HUES6 (cell line): ENCODE data around the gene LRPPRC.

ENCODE experiments used
- H3K27ac ChIP-seq: 2 replicates; pipeline ENCODE4 v1.7.0; 2013; ENCODE audit warnings: low read depth, mild to moderate bottlenecking, low read length, inconsistent platforms
- H3K27me3 ChIP-seq: 2 replicates; pipeline ENCODE4 v1.6.1; 2013; ENCODE audit warnings: low read length; ENCODE audit not compliant: control insufficient read depth, insufficient read depth
- H3K36me3 ChIP-seq: 2 replicates; pipeline ENCODE4 v1.6.1; 2013; ENCODE audit warnings: low read length; ENCODE audit not compliant: control insufficient read depth, insufficient read depth
- H3K4me1 ChIP-seq: 2 replicates; pipeline ENCODE4 v1.6.1; 2013; ENCODE audit warnings: low read length; ENCODE audit not compliant: control insufficient read depth, insufficient read depth
- H3K4me3 ChIP-seq: 2 replicates; pipeline ENCODE4 v1.5.1; 2013; ENCODE audit warnings: low read depth, low read length
- H3K9ac ChIP-seq: one replicate; pipeline ENCODE4 v1.6.1; 2013; ENCODE audit warnings: mild to moderate bottlenecking, low read length
- H3K9me3 ChIP-seq: 2 replicates; pipeline ENCODE4 v1.6.1; 2013; ENCODE audit warnings: low read depth, low read length; ENCODE audit not compliant: control insufficient read depth, insufficient read depth

LRPPRC gene

DNA sequence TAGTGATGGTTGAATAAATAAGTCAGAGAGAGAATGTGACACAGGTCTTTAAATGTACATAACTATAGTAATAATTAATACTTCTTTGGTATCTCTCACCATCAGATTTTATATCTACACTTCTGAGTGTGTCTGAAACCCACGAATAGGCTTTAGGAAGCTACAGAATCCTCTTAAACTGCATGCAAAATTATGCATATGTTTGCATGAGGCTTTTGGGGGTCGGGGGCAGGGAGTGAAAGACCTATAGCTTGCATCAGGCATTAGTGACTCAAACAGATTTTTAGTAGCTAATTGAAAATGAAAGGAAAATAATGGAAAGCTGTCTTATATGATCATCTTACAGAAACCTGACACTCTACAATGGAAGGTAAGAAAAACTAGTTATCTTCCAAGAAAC is 14.9 kb downstream of the LRPPRC start:
- H3K36me3 ChIP-seq = peaks cover 83% of the 10 kb centered on the region
- H3K9me3 ChIP-seq = no peaks in the 10 kb centered on the region
- no peak overlapping the region for H3K27ac ChIP-seq
- no peaks in the 10 kb centered on the region for H3K27me3 ChIP-seq
- H3K4me3 ChIP-seq = no peak overlapping the region
- no peak overlapping the region for H3K9ac ChIP-seq
- H3K4me1 ChIP-seq = no peaks in the 10 kb centered on the region; the same call in 1 of the 2 replicates

- Histone ChIP-seq H3K4me3 (no peak overlapping the region), H3K9me3 (no peaks in the 10 kb centered on the region), H3K27ac (no peak overlapping the region), H3K9ac (no peak overlapping the region), H3K4me1 (no peaks in the 10 kb centered on the region), H3K27me3 (no peaks in the 10 kb centered on the region), H3K36me3 (peaks cover 98% of the 10 kb centered on the region)
Observed at GRCh38 chr2:43977677-43978375, 18.0 kb downstream of the LRPPRC start.

GRCh38 chr2:43960921-43961320 is 34.9 kb downstream of the LRPPRC start:
- Histone ChIP-seq H3K9ac (no peak overlapping the region), H3K4me1 (no peaks in the 10 kb centered on the region), H3K27ac (no peak overlapping the region), H3K4me3 (no peak overlapping the region), H3K9me3 (no peaks in the 10 kb centered on the region), H3K27me3 (no peaks in the 10 kb centered on the region), H3K36me3 (peaks cover 98% of the 10 kb centered on the region)

DNA sequence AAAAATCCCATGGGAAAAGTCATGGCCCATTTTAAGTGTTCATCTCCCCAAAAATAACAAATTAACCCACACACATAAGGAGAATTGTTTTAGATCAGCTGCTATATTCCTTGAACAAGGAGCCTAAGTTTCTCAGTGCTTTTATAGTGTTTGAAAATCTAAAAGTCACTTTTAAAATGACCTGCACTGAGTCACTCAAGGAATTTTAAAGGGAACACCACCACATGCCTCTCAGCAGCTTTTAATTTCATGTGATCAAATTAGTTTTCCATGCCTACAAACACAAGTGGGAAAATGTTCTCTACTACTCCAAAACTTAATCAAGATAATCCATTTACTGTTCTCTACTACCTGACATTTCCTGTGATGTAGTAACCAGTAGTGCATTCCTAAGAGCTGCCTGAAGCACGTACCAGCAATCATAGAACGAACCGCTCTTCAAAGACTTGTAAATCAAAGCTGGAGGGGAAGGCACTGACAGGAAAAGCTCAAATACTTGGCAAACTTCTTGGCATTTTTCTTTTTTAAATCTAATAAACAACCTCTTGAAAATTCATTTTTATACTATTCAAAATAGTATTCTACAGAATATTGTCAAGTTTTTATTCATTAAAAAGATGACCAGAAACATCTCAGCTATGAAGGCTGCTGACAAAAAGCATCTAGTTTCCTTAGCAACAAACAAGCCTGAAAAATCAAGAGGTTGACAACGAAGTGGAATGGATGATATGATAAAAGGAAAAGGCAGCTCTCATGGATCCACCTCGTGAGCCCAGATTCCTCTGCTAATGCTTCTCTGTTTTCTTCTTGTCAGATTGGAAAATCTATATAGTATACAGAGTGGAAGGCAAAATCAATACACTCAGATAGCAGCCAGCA is 37.2 kb downstream of the LRPPRC start:
- H3K36me3 ChIP-seq = peaks cover 99% of the 10 kb centered on the region
- no peaks in the 10 kb centered on the region for H3K4me1 ChIP-seq
- no peak overlapping the region for H3K27ac ChIP-seq
- no peak overlapping the region for H3K4me3 ChIP-seq
- H3K9me3 ChIP-seq = no peaks in the 10 kb centered on the region
- no peak overlapping the region for H3K9ac ChIP-seq
- no peaks in the 10 kb centered on the region for H3K27me3 ChIP-seq

DNA sequence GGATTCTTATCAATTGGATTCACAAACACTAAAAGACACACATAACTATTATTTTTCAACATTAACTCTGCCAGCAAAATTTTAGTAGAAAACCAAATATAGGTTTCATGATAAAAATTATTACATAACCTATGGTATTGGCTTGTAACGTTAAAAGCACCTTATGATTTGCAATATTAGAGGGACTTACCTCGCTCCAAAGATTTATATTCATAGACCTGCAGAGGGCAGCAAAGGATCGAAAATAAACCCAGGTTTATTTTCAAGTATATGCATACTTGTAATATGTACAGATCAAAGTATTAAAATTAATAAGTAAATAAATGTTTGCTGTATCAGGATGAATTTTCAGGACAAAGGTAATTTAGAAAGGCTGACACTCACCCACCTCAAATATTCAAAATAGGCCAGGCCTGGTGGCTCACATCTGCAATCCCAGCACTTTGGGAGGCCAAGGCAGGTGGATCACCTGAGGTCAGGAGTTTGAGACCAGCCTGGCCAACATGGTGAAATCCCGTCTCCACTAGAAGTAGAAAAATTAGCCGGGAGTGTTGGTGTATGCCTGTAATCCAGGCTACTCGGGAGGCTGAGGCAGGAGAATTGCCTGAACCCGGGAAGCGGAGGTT is 45.3 kb downstream of the LRPPRC start:
- H3K4me3 ChIP-seq = no peak overlapping the region
- H3K9me3 ChIP-seq = no peaks in the 10 kb centered on the region
- no peaks in the 10 kb centered on the region for H3K27me3 ChIP-seq
- H3K4me1 ChIP-seq = peaks cover 7% of the 10 kb centered on the region; the same call in 1 of the 2 replicates
- H3K36me3 ChIP-seq = peaks cover 96% of the 10 kb centered on the region
- no peak overlapping the region for H3K9ac ChIP-seq
- H3K27ac ChIP-seq = no peak overlapping the region

GRCh38 chr2:43948370-43948769 is 47.4 kb downstream of the LRPPRC start:
- Histone ChIP-seq H3K9me3 (no peaks in the 10 kb centered on the region), H3K9ac (no peak overlapping the region), H3K4me3 (no peak overlapping the region), H3K4me1 (peaks cover 24% of the 10 kb centered on the region), H3K27ac (no peak overlapping the region), H3K27me3 (no peaks in the 10 kb centered on the region), H3K36me3 (peaks cover 96% of the 10 kb centered on the region)

- no peaks in the 10 kb centered on the region for H3K27me3 ChIP-seq
- no peak overlapping the region for H3K9ac ChIP-seq
- peaks cover 99% of the 10 kb centered on the region for H3K36me3 ChIP-seq
- H3K4me1 ChIP-seq = peaks cover 27% of the 10 kb centered on the region
- no peaks in the 10 kb centered on the region for H3K9me3 ChIP-seq
- H3K27ac ChIP-seq = peak overlapping the region; percentile 75; the same call in 1 of the 2 replicates
- no peak overlapping the region for H3K4me3 ChIP-seq
Observed at GRCh38 chr2:43946685-43947084, 49.1 kb downstream of the LRPPRC start.

- H3K9me3 ChIP-seq = no peaks in the 10 kb centered on the region
- H3K4me1 ChIP-seq = peaks cover 27% of the 10 kb centered on the region
- no peak overlapping the region; the same call in 1 of the 2 replicates for H3K4me3 ChIP-seq
- H3K27me3 ChIP-seq = no peaks in the 10 kb centered on the region
- peak overlapping the region; percentile 75; the same call in 1 of the 2 replicates for H3K27ac ChIP-seq
- peaks cover 99% of the 10 kb centered on the region for H3K36me3 ChIP-seq
- H3K9ac ChIP-seq = no peak overlapping the region
Observed at GRCh38 chr2:43945439-43945838, 50.4 kb downstream of the LRPPRC start.

DNA sequence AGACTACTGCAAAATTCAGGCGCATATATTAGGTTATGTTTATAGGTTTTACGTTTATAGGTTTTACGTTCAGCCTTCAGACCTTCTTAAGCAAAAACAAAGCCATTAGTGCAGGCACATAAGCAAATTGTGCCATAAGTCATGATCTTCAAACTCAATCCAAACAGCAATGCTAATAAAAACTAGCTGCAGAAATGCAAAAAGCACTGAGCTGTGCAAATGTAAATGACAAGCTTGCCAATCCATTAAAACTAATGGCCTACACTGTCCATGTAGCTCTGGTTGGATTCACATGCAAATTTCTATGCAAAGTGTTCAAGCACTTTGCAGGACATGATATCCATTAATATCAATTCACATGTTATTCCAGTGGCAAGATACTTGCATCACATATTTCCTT is 50.9 kb downstream of the LRPPRC start:
- Histone ChIP-seq H3K27me3 (no peaks in the 10 kb centered on the region), H3K4me3 (no peak overlapping the region; the same call in 1 of the 2 replicates), H3K36me3 (peaks cover 99% of the 10 kb centered on the region), H3K9ac (no peak overlapping the region), H3K9me3 (no peaks in the 10 kb centered on the region), H3K27ac (peak overlapping the region; percentile 75; the same call in 1 of the 2 replicates), H3K4me1 (peaks cover 27% of the 10 kb centered on the region)

- Histone ChIP-seq H3K9ac (no peak overlapping the region), H3K27ac (peak overlapping the region; percentile 47), H3K9me3 (no peaks in the 10 kb centered on the region), H3K4me1 (peaks cover 27% of the 10 kb centered on the region), H3K4me3 (no peak overlapping the region), H3K27me3 (no peaks in the 10 kb centered on the region), H3K36me3 (peaks cover 96% of the 10 kb centered on the region)
Observed at GRCh38 chr2:43943809-43944452, 51.9 kb downstream of the LRPPRC start.
